Transverse colon (tissue), 4 donors: ENCODE results near the gene RBM45. TPM values are rescaled to one million over a fixed set of nuclear protein-coding genes. Genes with fewer than 3 reads are reported as not detected.

Source experiments
- DNase-seq: peaks from one replicate; pipeline ENCODE4 v3.0.0-alpha.2; 2019
- H3K27ac ChIP-seq, 4 donors: fragments of 200-600 bp; sonication (generic); 2 replicates each; pipeline ENCODE4 v1.5.1; 2016 to 2018; ENCODE audit warnings: inconsistent platforms in 4 of 4
- H3K27me3 ChIP-seq: fragments of 200-600 bp; sonication (generic); 2 replicates; pipeline ENCODE4 v1.5.1; 2017; ENCODE audit warnings: inconsistent platforms
- H3K36me3 ChIP-seq, 4 donors: fragments of 200-600 bp; sonication (generic); 2 replicates each; pipeline ENCODE4 v1.5.1; 2017 to 2019; ENCODE audit warnings: inconsistent platforms in 4 of 4
- H3K4me1 ChIP-seq, 4 donors: fragments of 200-600 bp; sonication (generic); 2 replicates each; pipeline ENCODE4 v1.5.1; 2017 to 2020; ENCODE audit warnings: inconsistent platforms in 4 of 4
- H3K4me3 ChIP-seq, 4 donors: fragments of 200-600 bp; sonication (generic); 1 replicate in 1 of 4; 2 replicates in 3 of 4; pipeline versions ENCODE4 v1.5.1 to v1.6.1; 2017 to 2019; ENCODE audit warnings: inconsistent platforms in 4 of 4
- H3K9me3 ChIP-seq, 2 donors: fragments of 200-600 bp; sonication (generic); 2 replicates each; pipeline ENCODE4 v1.5.1; 2017 to 2019; ENCODE audit warnings: inconsistent platforms in 2 of 2
- CTCF ChIP-seq, 5 experiments: fragments of 200-600 bp in 3 of 5; fragments of 450-650 bp in 2 of 5; sonication (generic) in 3 of 5; IDR thresholded peaks; 1 replicate in 2 of 5; 2 replicates in 3 of 5; pipeline ENCODE4 v1.5.1; 2016 to 2017; ENCODE audit warnings: antibody characterized with exemption in 5 of 5, inconsistent platforms in 3 of 5, mild to moderate bottlenecking in 2 of 5, moderate library complexity in 1 of 5
- EP300 ChIP-seq: sonication (generic); formaldehyde crosslinking; IDR thresholded peaks from one replicate; pipeline ENCODE4 v1.6.1; 2017; ENCODE audit warnings: antibody characterized with exemption, low read depth
- POLR2A ChIP-seq: fragments of 450-650 bp; IDR thresholded peaks from one replicate; pipeline ENCODE4 v1.6.1; 2016; ENCODE audit warnings: antibody characterized with exemption, mild to moderate bottlenecking, moderate library complexity
- POLR2AphosphoS5 ChIP-seq, 3 donors: sonication (generic); formaldehyde crosslinking; IDR thresholded peaks; one replicate each; pipeline ENCODE4 v1.6.1; 2016; ENCODE audit warnings: antibody characterized with exemption in 3 of 3
- WGBS, 2 donors: methylation state at CpG; one replicate each; pipeline ENCODE4 v1.1.5; 2018; ENCODE audit warnings: low coverage in 1 of 2; 5-methylcytosine and 5-hydroxymethylcytosine counted together
- in situ Hi-C, 4 donors: fragments of 200-750 bp; cut with MboI; loops; one replicate each; pipeline versions ENCODE4 v1.15.0 to v1.15.1; 2017; ENCODE audit warnings: low sequenced_read_pairs in 3 of 4, low pct_ligation_motif_present in 1 of 4, low pct_unique_long_range_greater_than_20kb in 1 of 4
- intact Hi-C: fragments of 100-400 bp; cut with DNase I; formaldehyde crosslinking; loops from one replicate; pipeline ENCODE4 v1.15.1; 2023; ENCODE audit warnings: low total_unique reads
- total RNA-seq, 4 donors: library from RNA; depleted of rRNA; stranded (reverse); fragments of >200 nt; gene quantifications; one replicate each; pipeline ENCODE4 v1.1.0, GENCODE V29; 2016

Gene RBM45
- total RNA-seq, 4 donors from 2014 or later, result 6.4 to 20.3 (median 14.9) TPM

GRCh38 chr2:178082408-178083045 is 29.7 kb upstream of the RBM45 start:
- H3K4me1 ChIP-seq, result no peaks in the 10 kb centered on the region
- no peak for TF ChIP-seq CTCF (IDR thresholded peaks at IDR 0.05)
- no peak for TF ChIP-seq POLR2AphosphoS5 (IDR thresholded peaks at IDR 0.05)
- TF ChIP-seq EP300, result no peak
- TF ChIP-seq POLR2A, result no peak
- no peak overlapping the region for H3K27ac ChIP-seq
- WGBS, 2 donors, result 68 to 82% methylated on average over 2 to 3 of the region's 3 CpGs
- H3K9me3 ChIP-seq, result no peaks in the 10 kb centered on the region
- no peak for DNase-seq
- intact Hi-C loops (no loop called here), in situ Hi-C loops (no loop called here)
- no peaks in the 10 kb centered on the region for H3K27me3 ChIP-seq
- no peak overlapping the region for H3K4me3 ChIP-seq
- no peaks in the 10 kb centered on the region for H3K36me3 ChIP-seq

- no peak overlapping the region for H3K4me3 ChIP-seq
- no peaks in the 10 kb centered on the region for H3K9me3 ChIP-seq
- in situ Hi-C loops (no loop called here), intact Hi-C loops (no loop called here)
- peaks cover 0 to 4% (median 0%) of the 10 kb centered on the region in 4 donors for H3K4me1 ChIP-seq
- H3K27me3 ChIP-seq, result no peaks in the 10 kb centered on the region
- WGBS, 2 donors, result 81 to 95% methylated on average over 3 of the region's 3 CpGs
- no peaks in the 10 kb centered on the region for H3K36me3 ChIP-seq
- TF ChIP-seq POLR2AphosphoS5 (IDR thresholded peaks at IDR 0.05) (no peak), EP300 (no peak), CTCF (IDR thresholded peaks at IDR 0.05) (no peak), POLR2A (no peak)
- H3K27ac ChIP-seq, result no peak overlapping the region
- no peak for DNase-seq
Observed at GRCh38 chr2:178084273-178084672, 28.0 kb upstream of the RBM45 start.

- in situ Hi-C loops, result no loop called here
- TF ChIP-seq CTCF (IDR thresholded peaks at IDR 0.05) (no peak), POLR2AphosphoS5 (IDR thresholded peaks at IDR 0.05) (no peak)
- WGBS, 2 donors, result 44 to 62% methylated on average over 6 of the region's 6 CpGs
- Histone ChIP-seq H3K27me3 (no peaks in the 10 kb centered on the region), H3K4me1 (peaks cover 0 to 6% (median 0%) of the 10 kb centered on the region in 4 donors), H3K9me3 (no peaks in the 10 kb centered on the region), H3K4me3 (no peak overlapping the region), H3K36me3 (no peaks in the 10 kb centered on the region), H3K27ac (no peak overlapping the region)
- intact Hi-C loops, result no loop called here
- no peak for DNase-seq
Observed at GRCh38 chr2:178088774-178089270, 23.4 kb upstream of the RBM45 start.

GRCh38 chr2:178093471-178093870 is 18.8 kb upstream of the RBM45 start:
- Histone ChIP-seq H3K36me3 (no peaks in the 10 kb centered on the region), H3K27ac (no peak overlapping the region), H3K4me1 (peaks cover 0 to 6% (median 0%) of the 10 kb centered on the region in 4 donors), H3K9me3 (no peaks in the 10 kb centered on the region), H3K4me3 (no peak overlapping the region), H3K27me3 (no peaks in the 10 kb centered on the region)
- DNase-seq, result no peak
- TF ChIP-seq POLR2AphosphoS5 (IDR thresholded peaks at IDR 0.05) (no peak), EP300 (no peak), CTCF (IDR thresholded peaks at IDR 0.05) (no peak), POLR2A (no peak)
- intact Hi-C loops, result no loop called here
- in situ Hi-C loops, result no loop called here
